Measurements from ENCODE around the gene SDK2. TPM values are rescaled to one million over a fixed set of nuclear protein-coding genes. Genes with fewer than 3 reads are reported as not detected.

Gene SDK2
- total RNA-seq, 1 experiment from 2014 or later: 0.74 TPM

DNA sequence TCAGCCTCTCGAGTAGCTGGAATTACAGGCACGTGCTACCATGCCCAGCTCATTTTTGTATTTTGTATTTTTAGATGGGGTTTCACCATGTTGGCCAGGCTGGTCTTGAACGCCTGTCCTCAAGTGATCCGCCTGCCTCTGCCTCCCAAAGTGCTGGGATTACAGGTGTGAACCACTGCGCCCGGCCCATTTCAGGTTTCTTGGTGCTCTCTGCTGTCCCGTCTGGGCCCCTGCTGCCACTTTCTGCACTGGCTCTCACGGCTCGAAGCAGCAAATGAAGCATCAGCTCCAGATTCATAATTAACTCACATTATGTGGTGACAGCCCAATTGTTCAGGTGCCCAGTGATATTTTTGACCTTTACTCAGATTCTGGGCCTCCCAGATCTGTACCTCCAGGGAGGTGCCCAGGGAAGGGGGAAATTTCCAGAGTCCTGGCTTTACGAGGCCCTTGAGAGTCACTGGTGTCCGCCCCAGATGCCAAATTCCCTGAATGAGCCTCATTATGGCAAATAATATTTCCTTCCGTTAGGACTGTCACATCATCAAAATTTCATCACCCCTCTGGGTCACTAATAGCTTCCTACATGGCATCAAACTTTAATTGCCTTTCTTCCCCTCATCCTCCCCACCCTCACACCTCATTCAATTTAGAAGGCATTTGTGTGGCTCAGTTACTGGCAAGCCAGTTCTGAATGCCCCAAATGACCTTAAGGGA lies 9.0 kb downstream of the SDK2 start:
- DNase-seq (ENCODE audit: low read depth): no peak

DNA sequence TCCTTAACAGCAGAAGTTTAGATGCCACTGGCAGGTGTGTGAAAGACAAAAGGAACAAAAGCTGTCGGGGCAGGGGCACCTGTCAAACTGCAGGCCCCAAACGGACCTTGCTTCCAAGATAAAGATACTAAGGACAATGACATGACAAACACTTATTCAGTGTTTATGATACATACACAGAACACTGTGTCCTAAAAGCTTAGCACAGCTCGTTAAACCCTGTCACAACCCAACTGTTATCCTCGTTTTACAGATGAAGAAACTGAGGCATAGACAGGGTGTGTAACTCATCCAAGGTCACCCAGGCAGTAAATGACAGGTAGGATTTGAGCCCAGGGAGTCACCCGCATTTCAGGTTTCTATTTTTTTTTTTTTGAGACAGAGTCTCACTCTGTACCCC lies 9.6 kb downstream of the SDK2 start:
- DNase-seq (ENCODE audit: low read depth): no peak

DNA sequence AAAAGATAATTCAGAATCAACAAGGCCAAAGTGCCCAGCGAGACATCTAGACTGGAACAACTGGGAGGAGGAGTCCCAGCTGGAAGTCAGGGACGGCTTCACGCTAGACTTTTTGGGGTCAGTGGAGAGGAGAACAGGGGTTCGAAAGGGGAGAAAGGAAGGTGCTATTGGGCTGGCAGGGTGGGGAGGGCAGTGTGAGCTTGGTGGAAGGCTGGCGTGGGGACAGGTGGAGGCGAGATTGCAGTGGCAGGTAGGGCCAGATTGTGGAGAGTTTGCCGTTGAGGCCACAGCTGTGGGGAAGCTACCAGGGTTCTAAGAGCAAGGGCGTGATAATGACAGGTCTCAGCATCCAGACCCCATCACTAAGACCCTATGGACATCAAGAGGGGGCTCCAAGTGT lies 10.5 kb downstream of the SDK2 start:
- no peak for DNase-seq (ENCODE audit: low read depth)

GRCh38 chr17:73632513-73632912 lies 11.7 kb downstream of the SDK2 start:
- DNase-seq (ENCODE audit: low read depth): no peak

- DNase-seq (ENCODE audit: low read depth): no peak
These were observed 13.2 kb downstream of the SDK2 start for GRCh38 chr17:73630965-73631595.

- DNase-seq (ENCODE audit: low read depth): no peak
These were observed 13.7 kb downstream of the SDK2 start for GRCh38 chr17:73630531-73630930.

DNA sequence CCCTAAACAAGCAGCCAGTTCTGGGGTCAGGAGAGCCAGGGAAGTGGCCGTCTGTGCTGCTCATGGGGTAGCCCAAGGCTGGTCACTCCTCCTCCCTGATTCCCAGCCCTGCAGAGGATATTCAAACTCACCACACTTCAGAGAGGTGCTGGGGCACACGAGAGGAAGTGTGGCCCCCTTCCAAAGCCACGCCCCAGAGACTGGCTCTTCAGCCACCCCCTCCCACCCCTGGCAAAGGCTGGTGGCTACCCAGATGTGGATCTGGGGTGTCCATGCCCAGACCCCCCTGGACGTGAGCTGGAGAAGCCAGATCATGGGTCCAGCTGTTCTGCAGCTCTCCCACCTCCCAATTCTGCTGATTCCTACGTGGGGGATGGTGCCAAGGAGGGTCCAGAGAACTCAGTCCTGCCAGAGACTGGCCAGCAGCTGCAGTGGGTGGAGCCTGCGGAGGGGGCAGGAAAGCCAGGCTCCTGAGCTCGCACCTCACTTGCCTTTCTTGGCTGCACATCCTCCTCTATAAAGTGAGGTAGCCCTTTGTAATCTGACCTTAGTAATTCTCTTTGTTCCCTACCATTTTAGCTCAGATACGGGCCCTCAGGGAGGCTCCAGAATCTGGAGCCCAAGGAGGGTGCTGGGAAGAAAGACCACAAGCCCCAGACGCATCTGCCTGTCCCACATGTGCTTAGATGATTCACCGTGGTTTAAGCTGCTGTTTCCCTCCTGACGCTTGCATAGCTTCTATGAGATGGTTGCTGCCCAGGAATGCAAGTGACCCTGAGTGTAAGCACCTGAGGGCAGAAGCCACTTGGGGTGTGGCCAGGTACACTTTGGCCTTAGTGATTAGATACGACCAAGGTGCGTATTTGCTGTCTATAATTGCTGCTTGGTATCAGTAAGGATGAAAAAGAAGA lies 15.3 kb downstream of the SDK2 start:
- peak; percentile 64 for DNase-seq (ENCODE audit: low read depth)

GRCh38 chr17:73625991-73626673 lies 18.1 kb downstream of the SDK2 start:
- DNase-seq (ENCODE audit: low read depth): no peak

DNA sequence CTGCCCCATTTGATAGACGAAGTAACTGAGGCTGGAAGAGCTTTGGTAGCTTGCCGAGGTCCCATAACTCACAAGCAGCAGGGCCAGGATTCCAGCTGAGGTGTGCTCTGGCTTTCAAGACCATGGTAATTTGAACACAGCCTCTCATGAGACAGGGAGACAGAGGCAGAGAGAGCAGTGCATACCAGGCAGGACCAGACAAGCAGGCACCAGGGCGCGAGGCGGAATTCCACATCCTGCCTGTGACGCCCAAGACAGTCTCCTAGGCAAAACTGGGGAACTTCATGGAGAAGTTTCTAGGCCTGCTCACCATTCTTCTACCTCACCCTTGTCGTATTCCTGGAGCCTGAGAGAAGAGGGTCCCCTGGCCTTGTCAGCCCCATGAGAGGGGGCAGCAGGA lies 19.2 kb downstream of the SDK2 start:
- no peak for DNase-seq (ENCODE audit: low read depth)

- DNase-seq (ENCODE audit: low read depth): no peak
These were observed 19.7 kb downstream of the SDK2 start for GRCh38 chr17:73624496-73624988.

DNA sequence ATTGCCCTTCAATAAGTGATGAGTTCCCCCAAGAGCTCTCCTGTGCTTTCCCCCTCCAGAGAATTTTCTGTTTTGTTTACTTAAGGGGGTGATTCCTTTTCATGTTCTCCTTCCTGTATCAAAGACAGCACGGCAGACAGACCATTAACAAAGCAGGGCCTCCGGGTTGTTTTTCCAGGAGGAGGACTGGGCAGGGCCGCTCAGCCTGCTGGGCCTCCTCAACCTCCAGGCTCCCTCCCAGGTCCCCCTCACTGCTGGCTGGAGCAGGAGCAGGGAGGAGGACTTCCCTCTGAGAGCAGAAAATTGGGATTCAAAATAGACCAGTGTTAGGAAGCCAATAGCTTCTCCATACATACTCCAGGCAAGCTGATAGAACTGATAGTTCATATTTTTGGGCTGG lies 20.4 kb downstream of the SDK2 start:
- DNase-seq (ENCODE audit: low read depth): no peak

GRCh38 chr17:73623247-73623646 lies 21.0 kb downstream of the SDK2 start:
- no peak for DNase-seq (ENCODE audit: low read depth)

DNA sequence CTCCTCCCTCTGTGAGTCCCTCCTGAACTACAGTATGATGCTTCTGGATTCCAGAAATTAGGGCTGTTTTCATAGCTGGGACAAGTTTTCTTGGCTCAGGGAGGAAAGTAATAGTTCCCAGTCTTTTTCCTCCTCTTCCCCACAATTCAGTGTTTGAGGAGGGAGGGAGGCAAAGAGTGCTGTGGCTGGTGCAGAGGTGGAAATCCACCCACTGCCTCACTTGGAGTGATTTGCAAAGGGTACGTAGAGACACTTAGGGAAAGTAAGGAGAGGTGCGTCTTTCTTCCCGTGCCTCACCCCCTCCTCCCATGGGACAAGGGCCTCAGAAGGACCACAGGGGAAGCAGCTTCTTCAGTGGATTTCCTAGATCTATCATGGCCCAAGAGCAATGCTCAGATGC lies 21.9 kb downstream of the SDK2 start:
- no peak for DNase-seq (ENCODE audit: low read depth)

DNA sequence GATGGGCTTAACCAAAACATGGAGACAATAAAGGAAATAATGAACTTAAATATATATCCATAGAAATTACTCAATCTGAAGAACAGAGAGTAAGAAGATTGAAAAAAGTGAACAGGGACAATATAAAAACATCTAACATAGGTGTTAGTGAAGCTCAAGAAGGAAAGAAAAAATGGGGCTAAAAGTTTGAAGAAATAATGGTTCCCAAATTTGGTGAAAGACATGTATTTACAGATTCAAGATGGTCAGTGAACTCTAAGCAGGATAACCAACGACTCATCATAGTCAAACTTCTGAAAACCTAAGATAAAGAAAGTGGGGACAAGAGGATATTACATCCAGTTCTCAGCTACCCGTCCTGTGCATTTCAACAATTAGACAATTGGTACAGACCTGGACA lies 22.6 kb downstream of the SDK2 start:
- no peak for DNase-seq (ENCODE audit: low read depth)

DNA sequence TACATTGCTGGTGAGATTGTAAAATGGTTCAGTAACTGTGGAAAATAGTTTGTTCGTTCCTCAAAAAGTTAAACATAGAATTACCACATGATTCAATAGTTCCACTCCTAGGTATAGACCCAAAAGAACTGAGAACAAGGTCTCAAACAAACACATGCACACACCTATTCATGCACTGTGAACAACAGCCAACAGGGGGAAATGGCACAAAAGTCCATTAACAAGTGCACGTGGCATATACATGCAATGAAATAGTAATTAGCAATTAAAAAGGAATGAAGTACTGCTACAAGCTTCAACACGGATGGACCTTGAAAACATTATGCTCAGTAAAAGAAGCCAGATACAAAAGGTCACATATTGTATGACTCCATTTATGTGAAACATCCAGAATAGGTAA lies 23.8 kb downstream of the SDK2 start:
- no peak for DNase-seq (ENCODE audit: low read depth)

DNA sequence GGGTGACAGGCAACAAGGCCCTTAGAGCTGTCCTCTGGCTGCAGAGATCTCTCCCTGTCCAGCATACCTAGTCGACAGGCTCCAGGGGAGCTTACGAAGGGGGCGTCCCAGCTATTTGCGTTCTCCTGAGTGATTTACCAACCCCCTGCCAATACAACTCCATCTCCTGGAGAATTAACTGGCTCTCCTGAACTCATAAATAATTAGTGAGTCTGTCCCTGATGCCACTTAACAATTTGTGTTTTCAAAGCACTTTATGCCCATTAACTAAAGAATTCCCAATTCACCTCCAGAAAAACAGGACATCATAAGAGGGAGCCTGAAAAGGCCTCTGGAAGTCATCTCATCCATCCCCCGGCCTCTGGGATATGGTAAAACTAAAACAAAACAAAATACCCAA lies 26.7 kb downstream of the SDK2 start:
- no peak for DNase-seq (ENCODE audit: low read depth)

DNA sequence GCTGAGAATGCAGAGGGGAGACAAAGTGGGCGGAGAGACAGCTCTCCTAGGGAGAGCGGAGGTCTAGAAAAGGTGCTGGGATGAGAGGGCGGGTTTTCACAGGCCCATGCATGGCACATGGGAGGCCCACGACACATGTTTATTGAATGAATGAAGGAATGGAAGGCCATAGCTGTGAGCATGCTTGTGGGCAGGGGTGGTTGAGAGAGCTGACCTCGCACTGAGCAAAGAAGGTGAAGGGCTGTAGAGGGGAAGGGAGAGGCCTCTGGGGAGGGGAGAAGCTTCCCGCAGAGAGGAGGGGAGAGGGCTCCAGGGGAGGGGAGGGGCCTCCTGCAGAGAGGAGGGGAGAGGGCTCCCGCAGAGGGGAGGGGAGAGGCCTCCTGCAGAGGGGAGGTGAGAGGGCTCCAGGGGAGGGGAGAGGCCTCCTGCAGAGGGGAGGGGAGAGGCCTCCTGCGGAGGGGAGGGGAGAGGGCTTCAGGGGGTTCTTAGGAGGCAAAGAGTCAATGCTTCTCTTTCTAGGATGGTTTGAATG lies 27.3 kb downstream of the SDK2 start:
- DNase-seq (ENCODE audit: low read depth): no peak

DNA sequence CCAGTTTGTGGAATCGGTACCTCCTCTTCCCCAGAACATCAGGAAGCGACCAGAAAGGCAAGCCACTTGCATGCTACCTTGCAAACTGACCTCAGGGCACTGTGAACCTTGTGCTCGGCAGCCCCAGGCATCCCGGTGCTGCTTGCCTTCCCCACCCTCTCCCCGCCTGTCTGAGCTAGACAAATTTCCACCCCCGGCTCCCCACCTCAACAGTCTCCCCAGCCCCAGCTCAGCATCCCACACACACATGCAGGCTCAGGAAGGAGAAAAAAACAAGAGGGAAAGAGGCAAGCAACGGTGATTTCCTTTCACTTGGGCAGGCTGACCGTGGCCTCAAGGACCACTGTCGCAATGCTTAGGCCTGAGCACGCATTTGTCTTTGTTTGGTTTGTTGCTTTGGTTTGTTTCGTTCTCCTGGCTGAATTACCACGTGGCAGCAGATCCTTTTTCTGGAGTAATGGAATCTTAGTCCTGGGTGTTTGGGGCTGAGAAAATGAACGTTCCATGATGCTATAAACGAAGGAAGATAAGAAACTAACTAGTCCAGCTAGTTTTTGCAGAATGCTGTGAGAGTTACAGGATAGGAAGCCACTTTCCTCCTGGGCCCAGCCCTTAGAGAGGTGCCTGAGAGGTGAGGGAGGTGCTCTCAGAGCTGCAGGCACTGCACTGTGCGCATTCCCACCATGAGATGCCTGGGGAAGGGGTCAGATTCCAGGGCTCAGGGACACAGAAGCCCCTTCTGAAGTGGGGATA lies 27.9 kb downstream of the SDK2 start:
- DNase-seq (ENCODE audit: low read depth): no peak

DNA sequence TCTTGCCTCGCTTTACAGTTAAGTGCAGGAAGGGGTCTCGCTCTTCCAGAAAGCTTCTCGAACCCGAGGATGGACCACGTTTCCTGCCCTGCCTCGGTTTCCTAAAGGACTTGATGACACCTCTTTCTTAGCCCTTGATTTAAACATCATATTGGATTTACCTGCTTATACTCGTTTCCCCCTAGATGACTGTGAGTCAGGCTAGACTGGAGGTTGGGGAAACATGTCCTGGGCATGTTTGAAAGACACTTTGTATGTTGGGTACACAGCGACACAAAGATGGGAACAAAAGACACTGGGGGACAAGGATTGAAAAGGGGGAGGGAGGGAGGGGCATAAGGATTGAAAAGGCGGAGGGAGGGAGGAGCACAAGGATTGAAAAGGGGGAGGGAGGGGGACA lies 30.0 kb downstream of the SDK2 start:
- no peak for DNase-seq (ENCODE audit: low read depth)

- DNase-seq (ENCODE audit: low read depth): no peak
These were observed 30.7 kb downstream of the SDK2 start for GRCh38 chr17:73613271-73614233.

Measured in Daoy (cell line).